CMK (cell line): Measurements from ENCODE around the gene AOAH.
A peak's percentile ranks its signal among the peaks of the same experiment; 100 is the strongest.

Experiments used
- DNase-seq: peaks from one replicate; pipeline ENCODE4 v3.0.0-alpha.2; 2010; ENCODE audit warnings: low read depth

Gene AOAH

GRCh38 chr7:36629351-36629750 is 94.9 kb downstream of the AOAH start:
- no peak for DNase-seq

GRCh38 chr7:36627836-36628235 is 96.5 kb downstream of the AOAH start:
- no peak for DNase-seq

GRCh38 chr7:36626111-36626510 is 98.2 kb downstream of the AOAH start:
- DNase-seq, result no peak

DNA sequence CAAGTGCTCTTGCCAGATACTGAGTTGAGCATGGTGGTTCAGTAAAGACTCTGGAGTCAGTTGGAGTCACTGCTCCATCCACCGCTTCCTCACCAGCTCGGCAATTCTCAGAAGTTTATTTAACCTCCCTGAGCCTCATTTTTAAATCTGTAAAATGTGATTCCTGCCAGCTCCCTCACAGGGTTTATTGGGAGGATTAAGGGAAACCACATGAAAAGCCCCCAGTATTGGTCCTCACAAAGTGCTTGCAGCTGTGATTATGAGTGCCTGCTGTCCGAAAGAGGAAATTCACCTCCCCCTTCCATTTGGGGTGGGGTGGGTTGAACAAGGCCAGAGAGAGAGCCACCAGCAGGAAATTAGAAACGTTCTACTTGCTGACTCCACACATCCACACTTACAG is 99.0 kb downstream of the AOAH start:
- DNase-seq, result no peak

GRCh38 chr7:36623247-36623646 is 101.0 kb downstream of the AOAH start:
- no peak for DNase-seq

DNA sequence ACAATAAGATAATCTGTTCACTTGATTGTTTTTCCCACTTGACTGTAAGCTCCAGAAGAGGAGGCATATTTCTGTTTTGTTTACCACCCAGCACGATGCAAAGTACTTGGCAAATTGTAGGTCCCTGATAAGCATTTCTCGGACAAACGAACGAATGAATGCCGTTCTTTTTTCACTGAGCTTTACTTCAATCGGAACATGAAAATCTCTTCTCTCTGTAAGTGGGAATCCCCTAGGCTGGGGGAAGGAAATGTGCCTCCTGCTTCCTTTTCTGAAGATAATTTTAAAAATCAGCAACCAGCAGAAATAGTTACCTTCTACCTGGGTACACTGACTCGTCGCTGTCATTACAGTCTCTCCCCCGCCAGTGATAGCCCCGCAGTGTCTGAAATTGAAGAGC is 102.9 kb downstream of the AOAH start:
- no peak for DNase-seq

DNA sequence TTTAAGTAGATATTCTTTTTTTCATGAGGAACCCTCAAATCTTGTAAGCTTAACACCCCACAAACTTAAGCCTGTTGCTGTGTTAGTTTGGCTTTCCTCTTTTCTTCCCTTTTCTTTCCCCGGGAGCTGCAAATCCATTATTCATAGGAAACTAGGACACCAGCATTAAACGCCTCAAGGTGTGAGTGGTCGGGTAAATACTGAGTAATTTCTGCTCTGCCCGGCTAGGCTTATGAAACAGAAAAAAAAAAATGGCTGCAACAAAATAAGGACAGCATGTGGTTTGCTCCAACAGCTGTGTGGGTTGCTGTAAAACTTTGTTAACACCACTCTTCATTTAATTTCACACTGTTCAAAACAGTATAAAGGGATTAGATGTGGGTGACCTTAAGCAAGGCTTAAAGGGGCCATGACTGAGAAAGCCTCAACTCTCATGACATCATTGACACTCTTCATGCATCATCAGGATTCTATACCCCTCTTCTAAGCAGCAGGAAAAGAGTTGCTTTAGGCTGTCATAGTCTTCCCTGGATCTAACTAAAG is 104.1 kb downstream of the AOAH start:
- no peak for DNase-seq

DNA sequence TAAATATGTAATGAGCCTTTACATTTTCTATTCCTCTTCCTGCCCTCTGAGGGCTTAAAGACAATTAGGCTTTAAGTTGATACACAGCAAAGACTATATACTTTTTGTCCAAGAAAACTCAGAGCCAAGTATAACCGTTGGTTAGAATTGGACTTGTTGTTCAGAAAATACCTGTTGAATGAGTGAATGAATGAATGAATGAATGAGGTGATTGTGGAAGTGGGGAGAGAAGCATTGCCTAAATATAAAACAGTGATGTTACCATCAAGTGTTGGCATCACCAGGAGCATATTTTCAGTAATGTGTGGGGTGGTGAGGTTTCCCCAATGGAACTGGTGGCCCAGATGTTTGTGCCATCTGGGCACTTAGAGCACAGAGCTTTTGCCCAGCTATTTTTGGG is 106.9 kb downstream of the AOAH start:
- DNase-seq, result no peak

- DNase-seq, result no peak
These were observed 108.3 kb downstream of the AOAH start for GRCh38 chr7:36615852-36616540.

GRCh38 chr7:36614959-36615358 is 109.3 kb downstream of the AOAH start:
- DNase-seq, result no peak

GRCh38 chr7:36613031-36613614 is 111.2 kb downstream of the AOAH start:
- no peak for DNase-seq

DNA sequence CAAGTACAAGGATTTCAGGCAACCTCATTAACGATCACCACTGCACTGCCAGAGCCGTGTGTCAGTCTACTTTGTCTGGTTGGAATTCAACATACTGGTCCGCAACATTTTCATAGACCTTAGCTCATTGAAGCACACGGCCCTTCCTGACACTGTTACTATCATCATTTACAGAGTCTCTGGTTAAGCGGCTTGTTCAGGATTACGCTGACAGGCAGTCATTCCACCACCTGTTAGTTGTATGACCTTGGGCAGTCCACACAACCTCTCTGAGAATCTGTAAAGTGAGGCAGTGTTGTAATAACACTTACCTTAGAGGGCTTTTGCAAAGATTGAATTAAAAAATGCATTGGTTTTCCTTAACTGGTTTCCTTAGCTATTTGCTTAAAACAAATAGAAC is 112.6 kb downstream of the AOAH start:
- DNase-seq, result no peak

DNA sequence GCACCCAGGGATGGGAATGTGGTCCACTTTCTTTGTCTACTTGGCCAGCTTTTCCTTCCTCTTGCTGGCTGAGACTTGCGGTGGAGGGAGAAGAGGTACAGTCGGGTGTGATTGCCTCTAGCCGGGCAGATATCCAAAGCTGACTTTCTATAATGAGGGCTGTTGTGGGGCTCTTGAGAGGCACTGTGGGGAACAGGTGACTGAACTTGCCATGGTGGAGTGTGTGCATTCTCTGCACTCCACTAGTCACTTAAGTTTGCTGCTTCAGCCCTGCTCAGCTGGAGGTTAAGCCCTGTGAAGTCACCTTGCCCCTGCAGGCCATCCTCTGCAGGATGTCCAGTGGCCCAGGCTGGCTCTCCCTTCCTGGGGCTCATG is 116.6 kb downstream of the AOAH start:
- no peak for DNase-seq

- no peak for DNase-seq
These were observed 117.1 kb downstream of the AOAH start for GRCh38 chr7:36606976-36607720.

DNA sequence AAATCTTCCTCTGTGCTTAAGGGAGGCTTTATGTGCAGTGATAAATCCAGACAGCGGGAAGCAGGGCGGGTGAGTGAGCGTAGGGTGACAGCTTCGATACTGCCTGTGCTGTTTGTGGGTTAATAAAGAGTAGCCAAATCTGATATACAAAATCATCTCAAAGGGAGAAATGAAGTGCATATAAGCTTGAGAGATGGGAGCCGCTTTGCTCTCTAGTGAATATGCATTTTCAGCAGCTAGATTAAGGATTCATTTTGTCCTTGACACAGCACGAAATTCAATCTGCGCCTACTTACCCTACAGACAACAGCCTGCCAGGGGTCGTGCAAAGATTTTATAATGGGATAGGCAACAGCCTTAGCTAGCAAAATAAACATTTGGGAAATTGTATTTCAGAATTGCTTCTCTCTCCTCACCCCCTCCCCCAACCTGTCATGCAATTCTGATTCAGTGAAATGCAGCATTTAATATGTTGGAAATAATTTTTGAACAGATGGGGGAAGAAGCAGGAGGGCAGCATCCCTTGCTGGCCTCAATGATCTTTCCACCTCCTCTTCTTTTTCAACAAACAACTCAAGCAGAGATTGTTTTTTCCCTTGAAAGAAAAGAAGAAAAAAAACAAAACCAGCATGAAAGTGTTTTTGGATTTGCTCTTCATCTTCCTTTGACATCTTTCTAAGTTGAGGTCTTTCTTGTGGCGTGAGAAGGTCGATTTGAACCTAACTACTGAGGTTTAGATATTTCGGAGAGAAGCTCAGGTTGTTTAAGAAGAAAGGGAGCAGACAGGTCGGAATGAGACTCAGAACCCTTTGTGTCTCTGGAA is 117.9 kb downstream of the AOAH start:
- DNase-seq, result no peak

GRCh38 chr7:36605261-36606051 is 118.8 kb downstream of the AOAH start:
- DNase-seq, result no peak

GRCh38 chr7:36604806-36605205 is 119.5 kb downstream of the AOAH start:
- no peak for DNase-seq

DNA sequence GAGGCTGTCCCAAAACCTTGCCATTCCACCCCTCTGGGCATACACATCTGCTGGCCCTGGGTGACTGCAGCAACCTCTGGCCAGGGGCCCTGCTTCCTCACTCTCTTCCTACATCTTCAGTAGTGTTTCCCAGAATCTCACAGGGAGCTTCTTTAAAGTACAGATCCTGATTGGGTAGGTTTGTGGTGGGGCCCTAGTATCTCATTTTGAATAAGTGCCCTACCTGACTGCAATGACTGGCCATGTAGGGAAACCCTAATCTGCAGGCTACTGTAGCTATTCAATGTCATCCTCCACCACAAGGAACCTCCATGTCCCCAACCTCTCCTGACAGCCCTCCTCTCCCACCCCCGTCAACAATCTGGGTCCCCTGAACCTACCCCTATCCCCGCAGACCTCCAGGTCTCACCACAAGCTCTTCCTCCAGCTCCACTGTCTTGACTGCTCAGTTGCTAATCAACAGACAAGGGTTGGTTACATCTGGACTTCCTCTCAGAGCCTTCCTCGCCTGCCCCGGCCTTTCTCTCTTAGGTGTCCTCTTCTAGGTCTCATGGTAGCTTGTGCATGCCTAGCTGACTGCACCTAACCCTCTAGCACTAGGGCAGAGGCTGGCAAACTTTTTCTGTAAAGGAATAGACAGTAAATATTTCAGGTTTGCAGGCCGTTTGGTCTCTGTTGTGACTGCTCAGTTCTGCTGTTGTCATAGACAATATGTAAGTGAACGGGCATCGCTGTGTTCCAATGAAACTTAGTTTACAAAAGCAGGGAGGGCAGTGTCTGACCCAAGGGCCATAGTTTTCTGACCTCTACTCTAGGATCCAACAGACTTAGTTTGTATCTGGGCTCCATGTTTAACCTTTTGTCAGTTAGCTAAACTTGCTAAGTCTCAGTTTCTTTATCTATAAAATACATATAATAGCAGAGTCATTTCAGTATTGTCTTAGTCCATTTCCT is 121.1 kb downstream of the AOAH start:
- peak; percentile 12 for DNase-seq

DNA sequence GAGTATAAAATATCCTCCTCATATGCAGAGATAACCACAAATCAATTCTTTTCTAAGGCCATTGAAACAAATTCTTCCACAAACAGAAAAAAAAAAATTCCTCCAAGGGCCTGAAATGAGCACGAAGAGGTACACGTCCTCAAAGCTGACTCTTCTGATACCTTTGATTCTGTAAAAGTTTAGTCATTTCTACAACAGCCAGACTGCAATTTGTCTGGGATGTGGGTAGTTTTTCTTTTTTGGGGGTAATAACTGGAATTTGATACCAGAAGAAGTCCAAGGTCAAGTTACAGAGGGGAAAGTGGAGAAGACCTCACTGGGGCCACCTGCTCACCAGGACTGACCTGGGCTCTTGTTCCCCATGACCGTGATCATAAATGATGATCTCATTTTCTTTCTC is 121.8 kb downstream of the AOAH start:
- no peak for DNase-seq

DNA sequence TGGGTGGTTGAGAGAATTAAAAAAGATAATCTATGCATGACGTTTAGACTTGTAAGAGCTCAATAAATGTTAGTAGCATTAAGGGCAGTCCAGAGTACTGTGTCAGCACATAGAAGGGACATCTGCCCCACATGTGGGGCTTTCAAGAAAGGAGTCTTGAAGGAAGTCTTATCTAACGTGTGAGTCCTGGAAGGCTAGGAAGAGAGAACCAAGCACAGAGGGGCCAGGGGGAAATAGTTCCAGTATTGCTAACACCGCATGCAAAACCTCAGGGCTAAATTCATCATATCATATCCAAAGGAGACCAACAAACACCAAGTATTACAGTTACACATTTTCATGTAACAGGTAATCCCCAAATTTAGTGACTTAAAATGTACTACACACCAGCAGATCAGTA is 122.7 kb downstream of the AOAH start:
- DNase-seq, result no peak
